HEK293 (cell line): Measurements from ENCODE around the gene RPL36.

Experiments
- AEBP2 ChIP-seq: fragments of 450-650 bp; formaldehyde crosslinking; IDR thresholded peaks from 2 replicates; pipeline ENCODE4 v1.5.1; 2016; ENCODE audit warnings: missing biosample characterization, missing genetic modification characterization, borderline replicate concordance
- GLI2 ChIP-seq: fragments of 450-650 bp; formaldehyde crosslinking; IDR thresholded peaks from 2 replicates; pipeline ENCODE4; 2017; ENCODE audit warnings: missing biosample characterization, missing genetic modification characterization, low read depth, borderline replicate concordance
- HOXC10 ChIP-seq: sonication (generic); formaldehyde crosslinking; IDR thresholded peaks from 2 replicates; pipeline ENCODE4 v1.8.1; 2023; ENCODE audit warnings: mild to moderate bottlenecking, missing genetic modification reagents
- REST ChIP-seq: fragments of 450-650 bp; formaldehyde crosslinking; IDR thresholded peaks from 2 replicates; pipeline ENCODE4 v1.5.1; 2016; ENCODE audit warnings: missing biosample characterization, missing genetic modification characterization
- YY1 ChIP-seq: fragments of 450-650 bp; formaldehyde crosslinking; IDR thresholded peaks from 2 replicates; pipeline ENCODE4 v1.5.1; 2018; ENCODE audit warnings: missing biosample characterization, missing genetic modification characterization
- ZFHX2 ChIP-seq: fragments of 450-650 bp; formaldehyde crosslinking; conservative IDR thresholded peaks from 2 replicates; pipeline ENCODE4 v1.5.1; 2016; ENCODE audit warnings: missing biosample characterization, missing genetic modification characterization
- ZFP37 ChIP-seq: fragments of 450-650 bp; formaldehyde crosslinking; IDR thresholded peaks from 2 replicates; pipeline ENCODE4 v1.5.1; 2016; ENCODE audit warnings: missing biosample characterization, missing genetic modification characterization
- ZNF10 ChIP-seq: fragments of 450-650 bp; formaldehyde crosslinking; IDR thresholded peaks from 2 replicates; pipeline ENCODE4 v1.5.1; 2017; ENCODE audit warnings: missing biosample characterization, missing genetic modification characterization
- ZNF175 ChIP-seq: fragments of 450-650 bp; formaldehyde crosslinking; IDR thresholded peaks from 2 replicates; pipeline ENCODE4 v1.5.1; 2016; ENCODE audit warnings: missing biosample characterization, missing genetic modification characterization
- ZNF202 ChIP-seq: fragments of 450-650 bp; formaldehyde crosslinking; IDR thresholded peaks from 2 replicates; pipeline ENCODE4 v1.5.1; 2016; ENCODE audit warnings: missing biosample characterization, missing genetic modification characterization, borderline replicate concordance
- ZNF214 ChIP-seq: fragments of 450-650 bp; formaldehyde crosslinking; IDR thresholded peaks from 2 replicates; pipeline ENCODE4 v1.5.1; 2017; ENCODE audit warnings: missing biosample characterization, mild to moderate bottlenecking, missing genetic modification characterization, borderline replicate concordance
- ZNF23 ChIP-seq: fragments of 450-650 bp; formaldehyde crosslinking; IDR thresholded peaks from 2 replicates; pipeline ENCODE4 v1.5.1; 2016; ENCODE audit warnings: missing biosample characterization, missing genetic modification characterization, borderline replicate concordance
- ZNF239 ChIP-seq: fragments of 450-650 bp; formaldehyde crosslinking; IDR thresholded peaks from 2 replicates; pipeline ENCODE4 v1.5.1; 2016; ENCODE audit warnings: missing biosample characterization, missing genetic modification characterization
- ZNF324 ChIP-seq: fragments of 450-650 bp; formaldehyde crosslinking; IDR thresholded peaks from 2 replicates; pipeline ENCODE4 v1.5.1; 2016; ENCODE audit warnings: missing biosample characterization, missing genetic modification characterization
- ZNF354C ChIP-seq: fragments of 450-650 bp; formaldehyde crosslinking; IDR thresholded peaks from 2 replicates; pipeline ENCODE4 v1.5.1; 2016; ENCODE audit warnings: missing biosample characterization, missing genetic modification characterization, low read depth, borderline replicate concordance
- ZNF529 ChIP-seq: fragments of 450-650 bp; formaldehyde crosslinking; IDR thresholded peaks from 2 replicates; pipeline ENCODE4 v1.5.1; 2017; ENCODE audit warnings: missing genetic modification characterization, missing biosample characterization; ENCODE audit not compliant: insufficient replicate concordance
- ZNF549 ChIP-seq: fragments of 450-650 bp; IDR thresholded peaks from 2 replicates; pipeline ENCODE4 v1.5.1; 2018; ENCODE audit warnings: missing biosample characterization, missing genetic modification characterization, mild to moderate bottlenecking, inconsistent platforms, moderate library complexity
- ZNF610 ChIP-seq: fragments of 450-650 bp; formaldehyde crosslinking; IDR thresholded peaks from 2 replicates; pipeline ENCODE4 v1.5.1; 2016; ENCODE audit warnings: missing biosample characterization, missing genetic modification characterization, borderline replicate concordance
- ZNF830 ChIP-seq: fragments of 450-650 bp; IDR thresholded peaks from 2 replicates; pipeline ENCODE4 v1.5.0; 2018; ENCODE audit warnings: missing biosample characterization, missing genetic modification characterization, low read depth, mild to moderate bottlenecking, moderate library complexity
- TF ChIP-seq, protein P1 (sequence below): sonication (generic); formaldehyde crosslinking; IDR thresholded peaks from 2 replicates; pipeline ENCODE4 v1.8.1; 2022; ENCODE audit warnings: mild to moderate bottlenecking, moderate library complexity, missing genetic modification reagents
- TF ChIP-seq, protein P2 (sequence below): fragments of 450-650 bp; formaldehyde crosslinking; IDR thresholded peaks from 2 replicates; pipeline ENCODE4 v1.5.1; 2016; ENCODE audit warnings: missing biosample characterization, missing genetic modification characterization
- TF ChIP-seq, protein P3 (sequence below): fragments of 450-650 bp; IDR thresholded peaks from 2 replicates; pipeline ENCODE4 v1.5.1; 2018; ENCODE audit warnings: missing biosample characterization, missing genetic modification characterization
- TF ChIP-seq, protein P4 (sequence below): fragments of 450-650 bp; formaldehyde crosslinking; IDR thresholded peaks from 2 replicates; pipeline ENCODE4 v1.5.1; 2016; ENCODE audit warnings: missing biosample characterization, missing genetic modification characterization

Gene RPL36

DNA sequence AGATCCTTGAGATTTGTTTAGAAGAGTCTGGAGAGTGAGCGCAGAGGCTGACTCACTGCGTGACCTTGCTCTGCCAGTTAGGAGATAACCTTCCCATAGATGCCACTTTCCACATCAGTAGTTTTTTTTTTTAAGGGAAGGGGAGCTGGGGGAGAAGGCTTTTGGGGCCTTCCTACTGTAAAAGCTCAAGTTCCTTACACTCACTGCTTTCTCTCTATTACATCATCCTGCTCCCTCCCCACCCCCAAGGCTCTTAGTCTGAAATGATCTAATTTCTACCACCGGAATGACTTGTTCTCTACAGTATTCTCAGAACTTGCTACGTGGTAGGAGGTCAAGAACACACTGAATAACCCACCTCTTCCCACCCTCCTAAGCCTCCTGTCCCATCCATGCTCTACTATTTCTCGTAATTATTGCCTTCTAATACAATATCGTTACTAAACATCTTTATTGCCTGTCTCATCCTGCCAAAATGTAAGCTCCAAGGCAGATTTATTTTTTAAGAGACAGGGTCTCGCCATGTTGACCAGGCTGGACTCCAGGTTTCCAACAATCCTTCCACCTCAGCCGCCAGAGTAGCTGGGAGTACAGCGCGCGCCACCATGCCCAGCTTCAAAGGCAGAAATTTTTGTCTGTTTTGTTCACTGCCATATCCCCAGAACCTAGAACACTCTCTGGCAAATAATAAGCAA lies 28.6 kb downstream of the RPL36 start (continued):
- TF ChIP-seq ZNF549 (tag by site-specific recombination) = no peak
- TF ChIP-seq, protein P1, sequence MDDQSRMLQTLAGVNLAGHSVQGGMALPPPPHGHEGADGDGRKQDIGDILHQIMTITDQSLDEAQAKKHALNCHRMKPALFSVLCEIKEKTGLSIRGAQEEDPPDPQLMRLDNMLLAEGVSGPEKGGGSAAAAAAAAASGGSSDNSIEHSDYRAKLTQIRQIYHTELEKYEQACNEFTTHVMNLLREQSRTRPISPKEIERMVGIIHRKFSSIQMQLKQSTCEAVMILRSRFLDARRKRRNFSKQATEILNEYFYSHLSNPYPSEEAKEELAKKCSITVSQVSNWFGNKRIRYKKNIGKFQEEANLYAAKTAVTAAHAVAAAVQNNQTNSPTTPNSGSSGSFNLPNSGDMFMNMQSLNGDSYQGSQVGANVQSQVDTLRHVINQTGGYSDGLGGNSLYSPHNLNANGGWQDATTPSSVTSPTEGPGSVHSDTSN (CRISPR knock-in tag) = no peak
- no peak for TF ChIP-seq AEBP2 (tag by site-specific recombination)
- TF ChIP-seq ZNF610 (tag by site-specific recombination) = 0 out of 2 replicates have a peak, but pooled peaks have one; percentile 46
- no peak for TF ChIP-seq ZNF830
- TF ChIP-seq ZNF175 (tag by site-specific recombination) = no peak
- TF ChIP-seq ZNF214 = no peak
- TF ChIP-seq REST = peak; percentile 12; the same call in 1 of the 2 replicates
- no peak for TF ChIP-seq ZNF354C (tag by site-specific recombination)
- TF ChIP-seq ZNF529 = no peak
- TF ChIP-seq, protein P2, sequence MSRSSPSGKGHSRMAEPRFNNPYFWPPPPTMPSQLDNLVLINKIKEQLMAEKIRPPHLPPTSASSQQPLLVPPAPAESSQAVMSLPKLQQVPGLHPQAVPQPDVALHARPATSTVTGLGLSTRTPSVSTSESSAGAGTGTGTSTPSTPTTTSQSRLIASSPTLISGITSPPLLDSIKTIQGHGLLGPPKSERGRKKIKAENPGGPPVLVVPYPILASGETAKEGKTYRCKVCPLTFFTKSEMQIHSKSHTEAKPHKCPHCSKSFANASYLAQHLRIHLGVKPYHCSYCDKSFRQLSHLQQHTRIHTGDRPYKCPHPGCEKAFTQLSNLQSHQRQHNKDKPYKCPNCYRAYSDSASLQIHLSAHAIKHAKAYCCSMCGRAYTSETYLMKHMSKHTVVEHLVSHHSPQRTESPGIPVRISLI (tag by site-specific recombination) = peak; percentile 76
- TF ChIP-seq ZNF324 (tag by site-specific recombination) = peak; percentile 80
- peak; percentile 28; the same call in 1 of the 2 replicates for TF ChIP-seq ZFHX2 (tag by site-specific recombination)
- TF ChIP-seq ZNF239 (tag by site-specific recombination) = 0 out of 2 replicates have a peak, but pooled peaks have one; percentile 14
- no peak for TF ChIP-seq GLI2 (tag by site-specific recombination)
- TF ChIP-seq HOXC10 (CRISPR knock-in tag) = no peak
- TF ChIP-seq, protein P3, sequence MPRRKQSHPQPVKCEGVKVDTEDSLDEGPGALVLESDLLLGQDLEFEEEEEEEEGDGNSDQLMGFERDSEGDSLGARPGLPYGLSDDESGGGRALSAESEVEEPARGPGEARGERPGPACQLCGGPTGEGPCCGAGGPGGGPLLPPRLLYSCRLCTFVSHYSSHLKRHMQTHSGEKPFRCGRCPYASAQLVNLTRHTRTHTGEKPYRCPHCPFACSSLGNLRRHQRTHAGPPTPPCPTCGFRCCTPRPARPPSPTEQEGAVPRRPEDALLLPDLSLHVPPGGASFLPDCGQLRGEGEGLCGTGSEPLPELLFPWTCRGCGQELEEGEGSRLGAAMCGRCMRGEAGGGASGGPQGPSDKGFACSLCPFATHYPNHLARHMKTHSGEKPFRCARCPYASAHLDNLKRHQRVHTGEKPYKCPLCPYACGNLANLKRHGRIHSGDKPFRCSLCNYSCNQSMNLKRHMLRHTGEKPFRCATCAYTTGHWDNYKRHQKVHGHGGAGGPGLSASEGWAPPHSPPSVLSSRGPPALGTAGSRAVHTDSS (tag by site-specific recombination) = no peak
- TF ChIP-seq ZNF23 = no peak
- TF ChIP-seq ZFP37 (tag by site-specific recombination) = no peak
- TF ChIP-seq ZNF10 (tag by site-specific recombination) = no peak
- TF ChIP-seq ZNF202 (tag by site-specific recombination) = no peak
- no peak for TF ChIP-seq YY1 (tag by site-specific recombination)
- TF ChIP-seq, protein P4, sequence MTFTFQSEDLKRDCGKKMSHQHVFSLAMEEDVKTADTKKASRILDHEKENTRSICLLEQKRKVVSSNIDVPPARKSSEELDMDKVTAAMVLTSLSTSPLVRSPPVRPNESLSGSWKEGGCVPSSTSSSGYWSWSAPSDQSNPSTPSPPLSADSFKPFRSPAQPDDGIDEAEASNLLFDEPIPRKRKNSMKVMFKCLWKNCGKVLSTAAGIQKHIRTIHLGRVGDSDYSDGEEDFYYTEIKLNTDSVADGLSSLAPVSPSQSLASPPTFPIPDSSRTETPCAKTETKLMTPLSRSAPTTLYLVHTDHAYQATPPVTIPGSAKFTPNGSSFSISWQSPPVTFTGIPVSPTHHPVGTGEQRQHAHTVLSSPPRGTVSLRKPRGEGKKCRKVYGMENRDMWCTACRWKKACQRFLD (tag by site-specific recombination) = no peak
